ENCODE measurements around the gene HNRNPUL2. TPM values are rescaled to one million over a fixed set of nuclear protein-coding genes. Genes with fewer than 3 reads are reported as not detected.
"Not testable (repeated sequence)": the region's sequence is repeated elsewhere in the genome, so short reads cannot be mapped to it uniquely, and the experiment has no call there.

Gene HNRNPUL2
- total and polyA plus RNA-seq, 8 donors = 10.3 to 73.5 (median 29.6) TPM

DNA sequence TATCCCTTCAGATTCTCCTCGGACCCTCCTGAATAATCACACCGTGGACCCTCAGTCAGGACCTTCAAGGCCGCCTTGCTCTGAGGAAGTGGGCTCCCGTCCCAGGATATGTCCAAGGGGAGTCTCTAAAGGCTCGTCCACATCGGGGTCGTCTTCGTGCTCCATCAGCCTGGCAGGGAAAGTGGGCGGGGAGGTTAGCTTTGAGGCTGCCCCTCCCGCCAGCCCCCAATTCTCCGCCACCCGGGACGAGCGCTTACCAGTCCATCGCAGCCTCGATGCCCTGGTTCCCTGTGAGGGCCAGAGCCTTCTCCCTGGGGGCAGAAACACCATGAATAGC lies 48.9 kb downstream of the HNRNPUL2 start:
- Histone ChIP-seq H3K27ac (peak overlapping the region; percentile 91 to 95 (median 93)), H3K9me3 (no peaks in the 10 kb centered on the region), H3K36me3 (peaks cover 23 to 47% (median 45%) of the 10 kb centered on the region in 4 donors), H3K4me1 (peaks cover 20 to 56% (median 39%) of the 10 kb centered on the region in 4 donors), H3K4me3 (peak overlapping the region; percentile 92 to 99 (median 99)), H3K27me3 (no peaks in the 10 kb centered on the region)
- intact Hi-C loops (cut with DNase I; ENCODE audit: low total_unique reads) = no loop called here
- DNase-seq = no peak
- TF ChIP-seq POLR2A (IDR thresholded peaks at IDR 0.05) (no peak), EP300 (IDR thresholded peaks at IDR 0.05) (no peak), POLR2AphosphoS5 (IDR thresholded peaks at IDR 0.05) (no peak)
- TF ChIP-seq, protein P1, sequence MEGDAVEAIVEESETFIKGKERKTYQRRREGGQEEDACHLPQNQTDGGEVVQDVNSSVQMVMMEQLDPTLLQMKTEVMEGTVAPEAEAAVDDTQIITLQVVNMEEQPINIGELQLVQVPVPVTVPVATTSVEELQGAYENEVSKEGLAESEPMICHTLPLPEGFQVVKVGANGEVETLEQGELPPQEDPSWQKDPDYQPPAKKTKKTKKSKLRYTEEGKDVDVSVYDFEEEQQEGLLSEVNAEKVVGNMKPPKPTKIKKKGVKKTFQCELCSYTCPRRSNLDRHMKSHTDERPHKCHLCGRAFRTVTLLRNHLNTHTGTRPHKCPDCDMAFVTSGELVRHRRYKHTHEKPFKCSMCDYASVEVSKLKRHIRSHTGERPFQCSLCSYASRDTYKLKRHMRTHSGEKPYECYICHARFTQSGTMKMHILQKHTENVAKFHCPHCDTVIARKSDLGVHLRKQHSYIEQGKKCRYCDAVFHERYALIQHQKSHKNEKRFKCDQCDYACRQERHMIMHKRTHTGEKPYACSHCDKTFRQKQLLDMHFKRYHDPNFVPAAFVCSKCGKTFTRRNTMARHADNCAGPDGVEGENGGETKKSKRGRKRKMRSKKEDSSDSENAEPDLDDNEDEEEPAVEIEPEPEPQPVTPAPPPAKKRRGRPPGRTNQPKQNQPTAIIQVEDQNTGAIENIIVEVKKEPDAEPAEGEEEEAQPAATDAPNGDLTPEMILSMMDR (IDR thresholded peaks at IDR 0.05) = no peak
- 2 to 4% (median 3%) methylated on average over 9 to 16 of the region's 16 CpGs for WGBS, 5 donors

DNA sequence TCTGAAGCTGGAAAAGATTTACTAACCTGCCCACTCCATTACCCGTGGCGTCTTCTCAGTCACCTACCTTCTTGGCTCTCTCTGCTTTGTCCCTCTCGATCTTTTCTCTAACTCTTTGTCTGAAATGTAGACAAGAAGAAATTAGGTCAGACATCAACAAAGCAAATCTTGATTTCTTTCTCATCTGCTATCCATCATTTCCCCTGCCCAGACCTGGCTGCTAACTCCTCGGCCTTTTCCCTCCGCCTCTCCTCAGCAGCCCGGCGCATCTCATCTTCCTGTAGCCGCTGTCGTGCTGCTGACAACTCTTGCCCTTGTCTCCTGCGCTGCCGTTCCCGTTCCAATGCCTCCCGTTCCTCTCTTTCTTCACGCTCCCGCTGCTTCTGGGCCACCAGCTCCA lies 49.5 kb downstream of the HNRNPUL2 start:
- peak overlapping the region in 4 of 5 donors; percentile 91 to 95 (median 94) for H3K27ac ChIP-seq
- peak overlapping the region in 3 of 4 donors; percentile 92 to 99 (median 99) for H3K4me3 ChIP-seq
- H3K4me1 ChIP-seq = peaks cover 27 to 63% (median 46%) of the 10 kb centered on the region in 4 donors
- H3K9me3 ChIP-seq = no peaks in the 10 kb centered on the region
- 72 to 79% (median 77%) methylated on average over 15 of the region's 15 CpGs for WGBS, 5 donors
- intact Hi-C loops (cut with DNase I; ENCODE audit: low total_unique reads) = no loop called here
- no peak for DNase-seq
- no peak for TF ChIP-seq EP300 (IDR thresholded peaks at IDR 0.05)
- TF ChIP-seq POLR2A (IDR thresholded peaks at IDR 0.05) = no peak
- no peak for TF ChIP-seq POLR2AphosphoS5 (IDR thresholded peaks at IDR 0.05)
- TF ChIP-seq, protein P1 (IDR thresholded peaks at IDR 0.05) = no peak
- H3K27me3 ChIP-seq = no peaks in the 10 kb centered on the region
- H3K36me3 ChIP-seq = peaks cover 23 to 51% (median 47%) of the 10 kb centered on the region in 4 donors

DNA sequence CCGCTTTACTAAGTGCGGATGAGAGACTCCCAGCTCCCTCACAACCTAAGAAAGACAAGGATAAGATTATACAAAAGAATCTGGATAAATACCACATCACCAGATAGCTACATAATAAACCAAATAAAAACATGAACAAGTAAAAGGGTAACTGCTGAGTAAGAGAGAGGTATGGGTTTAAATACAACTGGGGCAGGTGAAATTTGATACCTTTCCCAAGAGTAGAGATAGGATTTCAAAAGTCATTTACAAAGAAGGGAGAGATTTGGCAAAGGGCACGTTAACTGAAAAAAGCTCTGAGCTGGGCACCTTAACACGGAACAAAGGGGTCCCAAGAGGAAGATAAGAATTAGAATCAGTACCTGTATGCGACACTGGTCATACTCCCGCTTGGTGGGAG lies 50.1 kb downstream of the HNRNPUL2 start:
- TF ChIP-seq POLR2A (IDR thresholded peaks at IDR 0.05) (no peak), POLR2AphosphoS5 (IDR thresholded peaks at IDR 0.05) (no peak), EP300 (IDR thresholded peaks at IDR 0.05) (no peak)
- TF ChIP-seq, protein P1 (IDR thresholded peaks at IDR 0.05) = no peak
- no peak for DNase-seq
- peaks cover 31 to 66% (median 51%) of the 10 kb centered on the region in 4 donors for H3K4me1 ChIP-seq
- WGBS, 5 donors = 56 to 67% (median 61%) methylated on average over 6 of the region's 6 CpGs
- no peaks in the 10 kb centered on the region for H3K27me3 ChIP-seq
- peaks cover 23 to 51% (median 47%) of the 10 kb centered on the region in 4 donors for H3K36me3 ChIP-seq
- intact Hi-C loops (cut with DNase I; ENCODE audit: low total_unique reads) = no loop called here
- no peak overlapping the region for H3K27ac ChIP-seq
- no peaks in the 10 kb centered on the region for H3K9me3 ChIP-seq
- peak overlapping the region in 2 of 4 donors; percentile 92 to 99 for H3K4me3 ChIP-seq

DNA sequence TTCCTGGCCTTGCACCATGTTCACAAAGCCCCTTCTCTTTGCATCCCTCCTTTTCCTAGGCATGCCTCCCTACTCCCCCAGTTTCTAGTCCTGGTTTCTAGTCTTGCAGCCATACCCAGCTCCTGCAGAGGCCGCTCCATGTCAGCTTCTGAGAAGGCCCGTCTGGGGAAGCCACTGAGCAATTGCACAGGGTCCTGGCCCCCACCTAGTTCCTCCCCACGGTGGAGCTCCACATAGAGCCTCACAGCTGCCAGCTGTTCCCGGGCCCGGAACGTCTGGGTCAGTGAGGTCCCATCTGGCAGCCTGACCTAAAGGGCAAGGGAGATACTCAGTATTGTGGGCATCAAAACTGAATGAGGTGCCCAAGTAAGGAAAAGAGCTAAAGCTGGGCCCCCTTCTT lies 50.6 kb downstream of the HNRNPUL2 start:
- Histone ChIP-seq H3K4me1 (peaks cover 31 to 69% (median 52%) of the 10 kb centered on the region in 4 donors), H3K36me3 (peaks cover 23 to 51% (median 47%) of the 10 kb centered on the region in 4 donors), H3K9me3 (no peaks in the 10 kb centered on the region), H3K27me3 (no peaks in the 10 kb centered on the region), H3K4me3 (no peak overlapping the region), H3K27ac (no peak overlapping the region)
- DNase-seq = no peak
- TF ChIP-seq, protein P1 (IDR thresholded peaks at IDR 0.05) = no peak
- TF ChIP-seq POLR2A (IDR thresholded peaks at IDR 0.05) (no peak), EP300 (IDR thresholded peaks at IDR 0.05) (no peak), POLR2AphosphoS5 (IDR thresholded peaks at IDR 0.05) (no peak)
- 33 to 57% (median 42%) methylated on average over 2 to 6 of the region's 6 CpGs for WGBS, 5 donors
- intact Hi-C loops (cut with DNase I; ENCODE audit: low total_unique reads) = no loop called here

DNA sequence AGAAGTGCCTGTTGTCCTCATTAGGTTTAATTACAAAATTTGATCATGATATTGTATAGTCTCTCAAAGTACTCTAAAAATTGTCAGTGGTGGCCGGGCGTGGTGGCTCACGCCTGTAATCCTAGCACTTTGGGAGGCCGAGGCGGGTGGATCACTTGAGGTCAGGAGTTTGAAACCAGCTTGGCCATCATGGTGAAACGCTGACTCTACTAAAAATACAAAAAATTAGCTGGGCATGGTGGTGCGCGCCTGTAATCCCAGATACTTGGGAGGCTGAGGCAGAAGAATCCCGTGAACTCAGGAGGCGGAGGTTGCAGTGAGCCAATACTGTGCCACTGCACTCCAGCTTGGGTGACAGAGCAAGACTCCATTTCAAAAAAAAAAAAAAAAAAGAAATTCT lies 51.8 kb downstream of the HNRNPUL2 start:
- H3K27ac ChIP-seq; H3K4me3 ChIP-seq; H3K27me3 ChIP-seq; DNase-seq; intact Hi-C loops (cut with DNase I; ENCODE audit: low total_unique reads); H3K9me3 ChIP-seq: not testable (repeated sequence)
- H3K4me1 ChIP-seq = peaks cover 37 to 70% (median 58%) of the 10 kb centered on the region in 4 donors
- 93 to 97% (median 94%) methylated on average over 10 of the region's 10 CpGs for WGBS, 5 donors
- H3K36me3 ChIP-seq = peaks cover 23 to 51% (median 47%) of the 10 kb centered on the region in 4 donors
